HG03521 (cell line): ENCODE results near the gene SSMEM1.
"Not testable (repeated sequence)": the region's sequence is repeated elsewhere in the genome, so short reads cannot be mapped to it uniquely, and the experiment has no call there.

Source experiments
- ATAC-seq: cut with Tn5 transposase; IDR thresholded peaks from one replicate; pipeline ENCODE4 v1.9.1; 2021; ENCODE audit warnings: mild to moderate bottlenecking, moderate library complexity; ENCODE audit not compliant: unreplicated experiment

The SSMEM1 gene

GRCh38 chr7:130243486-130243885, 35.8 kb downstream of the SSMEM1 start:
- ATAC-seq = not testable (repeated sequence)

GRCh38 chr7:130246491-130246890, 38.8 kb downstream of the SSMEM1 start:
- not testable (repeated sequence) for ATAC-seq

- not testable (repeated sequence) for ATAC-seq
These were observed 41.2 kb downstream of the SSMEM1 start for GRCh38 chr7:130248842-130249241.

GRCh38 chr7:130249626-130250025, 42.0 kb downstream of the SSMEM1 start:
- ATAC-seq = not testable (repeated sequence)

- ATAC-seq = no peak
These were observed 46.9 kb downstream of the SSMEM1 start for GRCh38 chr7:130254555-130254954.

- no peak for ATAC-seq
These were observed 49.0 kb downstream of the SSMEM1 start for GRCh38 chr7:130256704-130257103.

- ATAC-seq = no peak
These were observed 50.9 kb downstream of the SSMEM1 start for GRCh38 chr7:130258494-130259078.

- no peak for ATAC-seq
These were observed 54.8 kb downstream of the SSMEM1 start for GRCh38 chr7:130262448-130262847.

GRCh38 chr7:130263130-130263529, 55.5 kb downstream of the SSMEM1 start:
- ATAC-seq = no peak
